GM12872 (cell line): ENCODE results near the gene ANKRD16.
A peak's percentile ranks its signal among the peaks of the same experiment; 100 is the strongest.

Experiments used
- CTCF ChIP-seq: IDR thresholded peaks from 3 replicates; pipeline ENCODE4 v1.5.1; 2011; ENCODE audit warnings: low read depth, mild to moderate bottlenecking, low read length, moderate library complexity; ENCODE audit not compliant: insufficient read depth

The ANKRD16 gene

GRCh38 chr10:5873515-5873995 is 16.1 kb downstream of the ANKRD16 start:
- TF ChIP-seq CTCF: peak; percentile 68

GRCh38 chr10:5871596-5871995 is 18.1 kb downstream of the ANKRD16 start:
- no peak for TF ChIP-seq CTCF

GRCh38 chr10:5869156-5869555 is 20.5 kb downstream of the ANKRD16 start:
- no peak for TF ChIP-seq CTCF

- no peak for TF ChIP-seq CTCF
Observed at GRCh38 chr10:5862360-5862961, 27.2 kb downstream of the ANKRD16 start.

GRCh38 chr10:5860066-5860465 is 29.6 kb downstream of the ANKRD16 start:
- no peak for TF ChIP-seq CTCF

GRCh38 chr10:5858811-5859210 is 30.9 kb downstream of the ANKRD16 start:
- no peak for TF ChIP-seq CTCF

GRCh38 chr10:5856701-5857004 is 33.0 kb downstream of the ANKRD16 start:
- no peak for TF ChIP-seq CTCF
